Measurements from ENCODE around the gene EPHA10. TPM values are rescaled to one million over a fixed set of nuclear protein-coding genes. Genes with fewer than 3 reads are reported as not detected.

EPHA10 gene
- total RNA-seq, 1 donor from 2014 or later, result 0.13 TPM

- no peak for DNase-seq (ENCODE audit: low spot score)
- no peak overlapping the region for H3K27ac Mint-ChIP-seq (ENCODE audit: unreplicated experiment)
- no peaks in the 10 kb centered on the region for H3K27me3 Mint-ChIP-seq (ENCODE audit: unreplicated experiment)
- H3K9me3 Mint-ChIP-seq (ENCODE audit: unreplicated experiment), result no peaks in the 10 kb centered on the region
- peaks cover 4% of the 10 kb centered on the region for H3K36me3 Mint-ChIP-seq (ENCODE audit: low read depth, unreplicated experiment)
- TF ChIP-seq CTCF (IDR thresholded peaks at IDR 0.05; ENCODE audit: unreplicated experiment), result no peak
- H3K4me3 Mint-ChIP-seq (ENCODE audit: unreplicated experiment), result no peak overlapping the region
- H3K4me1 Mint-ChIP-seq (ENCODE audit: unreplicated experiment), result no peaks in the 10 kb centered on the region
Observed at GRCh38 chr1:37697737-37698136, 67.2 kb downstream of the EPHA10 start.

- H3K27ac Mint-ChIP-seq (ENCODE audit: unreplicated experiment), result no peak overlapping the region
- DNase-seq (ENCODE audit: low spot score), result no peak
- H3K36me3 Mint-ChIP-seq (ENCODE audit: low read depth, unreplicated experiment), result peaks cover 4% of the 10 kb centered on the region
- no peaks in the 10 kb centered on the region for H3K9me3 Mint-ChIP-seq (ENCODE audit: unreplicated experiment)
- no peak overlapping the region for H3K4me3 Mint-ChIP-seq (ENCODE audit: unreplicated experiment)
- no peaks in the 10 kb centered on the region for H3K27me3 Mint-ChIP-seq (ENCODE audit: unreplicated experiment)
- no peak for TF ChIP-seq CTCF (IDR thresholded peaks at IDR 0.05; ENCODE audit: unreplicated experiment)
- H3K4me1 Mint-ChIP-seq (ENCODE audit: unreplicated experiment), result no peaks in the 10 kb centered on the region
Observed at GRCh38 chr1:37697090-37697489, 67.8 kb downstream of the EPHA10 start.

- Mint-ChIP-seq H3K36me3 (ENCODE audit: low read depth, unreplicated experiment) (peaks cover 4% of the 10 kb centered on the region), H3K4me3 (ENCODE audit: unreplicated experiment) (peak overlapping the region; percentile 96), H3K27ac (ENCODE audit: unreplicated experiment) (no peak overlapping the region), H3K9me3 (ENCODE audit: unreplicated experiment) (no peaks in the 10 kb centered on the region), H3K27me3 (ENCODE audit: unreplicated experiment) (peaks cover 7% of the 10 kb centered on the region), H3K4me1 (ENCODE audit: unreplicated experiment) (peaks cover 18% of the 10 kb centered on the region)
- no peak for DNase-seq (ENCODE audit: low spot score)
- TF ChIP-seq CTCF (IDR thresholded peaks at IDR 0.05; ENCODE audit: unreplicated experiment), result no peak
Observed at GRCh38 chr1:37692834-37693175, 72.1 kb downstream of the EPHA10 start.

- Mint-ChIP-seq H3K27ac (ENCODE audit: unreplicated experiment) (peak within 1 kb of the TSS; percentile 52), H3K4me3 (ENCODE audit: unreplicated experiment) (peak within 1 kb of the TSS; percentile 96), H3K4me1 (ENCODE audit: unreplicated experiment) (peaks cover 18% of the 10 kb centered on the region), H3K9me3 (ENCODE audit: unreplicated experiment) (no peaks in the 10 kb centered on the region), H3K27me3 (ENCODE audit: unreplicated experiment) (peaks cover 7% of the 10 kb centered on the region), H3K36me3 (ENCODE audit: low read depth, unreplicated experiment) (peaks cover 4% of the 10 kb centered on the region)
- peak; percentile 63 for TF ChIP-seq CTCF (IDR thresholded peaks at IDR 0.05; ENCODE audit: unreplicated experiment)
- peak; percentile 100 for DNase-seq (ENCODE audit: low spot score)
Observed at GRCh38 chr1:37692078-37692833, 72.7 kb downstream of the EPHA10 start, which contains the start of gene CDCA8. CDCA8 (plus strand) TSS chr1:37692516; CDS start chr1:37692691, 175 bp downstream.

GRCh38 chr1:37691497-37692077 is 73.3 kb downstream of the EPHA10 start:
- Mint-ChIP-seq H3K36me3 (ENCODE audit: low read depth, unreplicated experiment) (peaks cover 4% of the 10 kb centered on the region), H3K4me3 (ENCODE audit: unreplicated experiment) (peak overlapping the region; percentile 96), H3K27ac (ENCODE audit: unreplicated experiment) (no peak overlapping the region), H3K4me1 (ENCODE audit: unreplicated experiment) (peaks cover 18% of the 10 kb centered on the region), H3K27me3 (ENCODE audit: unreplicated experiment) (peaks cover 9% of the 10 kb centered on the region), H3K9me3 (ENCODE audit: unreplicated experiment) (no peaks in the 10 kb centered on the region)
- DNase-seq (ENCODE audit: low spot score), result peak; percentile 33
- no peak for TF ChIP-seq CTCF (IDR thresholded peaks at IDR 0.05; ENCODE audit: unreplicated experiment)
